ENCODE results near the gene SFT2D1.

SFT2D1 gene

DNA sequence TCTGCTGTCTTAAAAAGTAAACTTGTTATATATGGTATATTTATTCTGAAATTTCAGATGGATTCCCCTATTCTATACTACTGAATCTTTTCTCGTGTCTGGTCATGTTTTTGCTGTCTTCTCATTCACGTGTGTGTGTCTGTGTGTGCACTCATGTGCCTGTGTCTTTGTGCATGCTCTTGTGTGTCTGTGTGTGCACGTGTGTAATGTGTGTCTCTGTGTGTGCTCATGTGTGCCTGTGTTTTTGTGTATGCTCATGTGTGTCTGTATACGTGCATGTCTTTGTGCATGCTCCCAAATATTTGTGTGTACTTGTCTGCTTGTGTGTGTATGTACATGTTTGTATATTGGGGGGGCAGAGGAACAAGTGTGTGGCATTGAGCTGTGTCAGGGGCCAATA is 68.2 kb downstream of the SFT2D1 start:
- no peak for DNase-seq

DNA sequence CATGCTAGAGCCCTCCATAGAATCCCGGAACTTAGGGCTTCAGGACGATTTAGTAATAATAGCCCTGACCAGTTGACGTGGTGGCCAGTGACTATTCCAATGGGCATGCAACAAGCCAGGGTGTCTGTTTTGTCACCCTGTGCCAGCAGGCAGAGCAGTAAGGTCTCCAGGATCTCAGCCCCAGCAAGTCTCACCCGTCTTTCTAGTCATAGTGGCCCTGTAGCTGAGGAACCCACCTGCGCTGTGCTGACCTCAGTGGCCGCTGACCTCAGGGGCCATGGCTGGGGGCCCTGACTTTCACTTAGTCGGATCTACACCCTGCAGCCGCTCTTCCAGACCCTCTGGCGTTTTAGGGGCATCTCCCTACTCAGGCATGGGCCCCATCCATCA is 71.0 kb downstream of the SFT2D1 start:
- DNase-seq = no peak

DNA sequence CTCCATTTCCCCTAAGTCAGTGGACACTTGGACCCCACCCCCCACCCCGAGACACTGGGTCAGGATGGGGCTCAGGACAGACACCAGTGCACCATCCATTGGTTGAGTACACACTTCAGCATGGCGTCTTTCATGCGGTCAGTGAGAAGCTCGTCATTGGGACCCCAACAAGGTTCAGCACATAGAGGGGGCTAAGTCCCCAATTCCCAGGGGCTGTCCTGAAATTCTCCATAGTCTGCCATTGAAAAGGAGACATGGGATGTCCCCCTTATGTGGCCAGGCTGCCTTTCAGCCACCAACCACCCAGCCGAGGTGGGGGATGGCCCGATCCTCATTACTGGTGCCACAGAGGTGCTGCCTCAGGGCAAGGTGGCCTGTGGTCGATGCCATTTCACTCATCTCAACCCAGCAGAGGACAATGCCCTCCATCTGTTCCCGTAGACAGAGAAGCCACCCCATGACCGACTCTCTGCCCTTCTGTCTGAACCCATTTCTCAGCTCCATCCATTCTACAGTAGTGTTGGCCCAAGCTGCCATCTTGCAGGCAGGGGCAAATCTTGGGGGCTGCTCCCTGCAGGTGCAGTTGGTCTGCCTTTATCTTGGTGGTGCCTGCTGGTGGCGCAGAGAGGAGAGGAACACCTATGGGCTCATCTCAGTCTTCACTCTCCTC is 71.5 kb downstream of the SFT2D1 start:
- DNase-seq = no peak
